ENCODE measurements around the gene PAXIP1.

GRCh38 chr7:154994996-154995395 is 7.9 kb downstream of the PAXIP1 start:
- no peak for TF ChIP-seq CTCF (conservative IDR thresholded peaks at IDR 0.05 in 1 of 2, IDR thresholded peaks at IDR 0.05 in 1 of 2; ENCODE audit: low read depth in 1 of 2, low read length in 2 of 2)
- TF ChIP-seq EZH2 (IDR thresholded peaks at IDR 0.05; ENCODE audit: low read length, missing control alignments), result no peak
